ENCODE measurements around the gene BEND5.
A peak's percentile ranks its signal among the peaks of the same experiment; 100 is the strongest.

The BEND5 gene

GRCh38 chr1:48718116-48718630 lies 58.5 kb downstream of the BEND5 start:
- DNase-seq, result no peak

GRCh38 chr1:48717082-48717481 lies 59.6 kb downstream of the BEND5 start:
- DNase-seq, result no peak

DNA sequence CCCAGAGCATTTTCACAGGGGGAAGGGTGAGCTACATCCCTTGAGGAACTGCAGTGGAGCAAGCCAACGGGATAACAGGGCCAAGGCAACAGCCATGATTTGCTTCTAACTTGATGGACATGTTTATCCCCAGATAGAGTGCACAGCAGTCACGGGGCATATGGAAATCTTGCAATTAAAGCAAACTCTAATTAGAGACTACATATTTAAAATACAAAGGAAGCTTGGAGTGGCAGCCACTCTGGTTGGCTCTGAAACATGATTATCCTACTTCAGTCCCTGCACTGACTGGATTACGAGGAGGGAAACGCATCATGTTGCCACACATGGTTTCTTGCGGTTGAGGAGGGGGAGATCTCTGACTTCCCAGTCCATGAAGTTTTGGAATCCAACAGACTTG lies 60.8 kb downstream of the BEND5 start:
- no peak for DNase-seq

DNA sequence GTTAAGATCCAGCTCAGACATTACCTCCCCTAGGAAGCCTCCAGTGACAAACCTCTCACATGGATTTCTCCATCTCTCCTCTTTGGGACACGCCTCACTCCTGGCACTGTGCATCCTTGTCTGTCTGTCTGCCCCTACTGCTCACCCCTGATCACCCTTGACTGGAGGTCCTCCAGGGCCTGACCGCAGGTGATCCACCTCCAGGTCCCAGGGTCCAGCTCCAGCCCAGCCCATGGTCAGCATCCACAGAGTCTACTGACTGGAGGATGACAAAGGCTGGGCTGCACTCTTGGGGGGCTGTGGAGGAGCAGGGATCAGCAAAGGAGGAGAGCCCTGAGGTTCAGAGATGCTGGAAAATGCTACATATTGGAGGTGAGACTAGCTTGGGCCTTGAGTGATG lies 65.8 kb downstream of the BEND5 start:
- no peak for DNase-seq

GRCh38 chr1:48710318-48710717 lies 66.4 kb downstream of the BEND5 start:
- DNase-seq, result no peak

GRCh38 chr1:48704736-48705135 lies 72.0 kb downstream of the BEND5 start:
- no peak for DNase-seq

- no peak for DNase-seq
These were observed 75.2 kb downstream of the BEND5 start for GRCh38 chr1:48701445-48701844.

- peak; percentile 80 for DNase-seq
These were observed 79.5 kb downstream of the BEND5 start for GRCh38 chr1:48697066-48697707.

DNA sequence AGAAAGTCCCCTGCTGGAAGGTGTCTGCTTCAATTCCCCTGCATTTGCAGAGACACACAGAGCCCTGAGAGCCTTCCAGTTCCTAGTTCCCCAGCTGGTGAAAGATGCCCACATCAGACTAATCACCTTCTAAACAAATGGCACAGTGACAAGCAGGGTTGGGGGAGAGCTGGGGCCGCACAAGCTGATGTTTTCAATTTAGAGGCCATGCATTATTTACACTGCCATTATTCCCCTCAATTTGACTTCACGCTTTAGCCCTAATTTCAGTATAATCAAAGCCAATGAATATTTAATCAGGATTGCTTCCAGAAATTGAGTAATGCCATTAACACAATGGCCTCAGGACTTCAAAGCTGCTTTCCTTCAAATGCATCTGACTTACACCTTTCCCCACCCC lies 81.5 kb downstream of the BEND5 start:
- DNase-seq, result no peak

GRCh38 chr1:48693674-48694320 lies 82.9 kb downstream of the BEND5 start:
- DNase-seq, result no peak

DNA sequence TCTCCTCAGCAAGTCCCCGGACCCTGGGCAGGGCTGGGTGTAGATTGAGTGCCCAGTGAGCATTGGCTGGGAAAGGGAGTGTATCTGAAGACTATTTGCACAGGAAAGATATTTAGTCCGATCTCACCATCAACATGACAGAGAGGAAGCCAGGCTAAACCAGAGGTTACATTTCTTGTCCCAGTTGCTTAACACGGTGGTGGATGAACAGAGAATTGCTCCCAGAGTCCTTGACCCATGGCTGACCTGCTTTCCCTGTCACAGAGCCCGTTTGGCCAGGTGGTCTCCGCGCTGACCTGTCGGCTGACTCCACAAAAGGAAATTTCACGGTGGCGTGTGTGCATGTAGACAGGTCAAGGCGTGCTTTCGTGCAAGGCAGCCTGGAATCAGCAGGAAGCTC lies 83.5 kb downstream of the BEND5 start:
- DNase-seq, result no peak

- no peak for DNase-seq
These were observed 84.5 kb downstream of the BEND5 start for GRCh38 chr1:48692235-48692634.

DNA sequence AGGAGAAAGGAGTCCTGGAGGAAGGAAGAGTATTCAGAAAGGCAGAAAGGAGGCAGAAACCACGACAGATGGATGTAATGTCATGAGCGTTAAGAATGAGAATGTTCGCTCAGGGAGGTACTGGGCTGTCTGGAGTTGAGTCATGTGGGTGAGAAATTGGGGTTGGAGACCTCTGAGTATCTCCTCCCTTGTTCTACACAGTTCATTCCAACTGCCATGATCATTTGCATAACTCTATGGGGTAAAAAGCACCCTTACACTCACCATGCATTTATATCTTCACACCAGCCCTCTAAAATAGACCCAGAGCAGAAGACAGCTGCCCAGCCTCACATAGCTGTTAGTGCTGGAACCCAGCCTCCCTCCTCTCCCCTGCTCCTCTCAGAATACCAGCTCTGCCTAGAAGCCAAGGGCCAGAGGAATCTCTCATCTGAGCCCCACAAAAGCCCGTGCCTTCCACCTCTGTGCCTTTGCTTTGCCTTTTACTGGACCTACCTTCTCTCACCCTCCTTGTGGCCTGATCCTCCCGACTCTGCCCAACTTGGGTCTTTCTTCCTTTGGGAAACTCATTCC lies 85.2 kb downstream of the BEND5 start:
- no peak for DNase-seq

DNA sequence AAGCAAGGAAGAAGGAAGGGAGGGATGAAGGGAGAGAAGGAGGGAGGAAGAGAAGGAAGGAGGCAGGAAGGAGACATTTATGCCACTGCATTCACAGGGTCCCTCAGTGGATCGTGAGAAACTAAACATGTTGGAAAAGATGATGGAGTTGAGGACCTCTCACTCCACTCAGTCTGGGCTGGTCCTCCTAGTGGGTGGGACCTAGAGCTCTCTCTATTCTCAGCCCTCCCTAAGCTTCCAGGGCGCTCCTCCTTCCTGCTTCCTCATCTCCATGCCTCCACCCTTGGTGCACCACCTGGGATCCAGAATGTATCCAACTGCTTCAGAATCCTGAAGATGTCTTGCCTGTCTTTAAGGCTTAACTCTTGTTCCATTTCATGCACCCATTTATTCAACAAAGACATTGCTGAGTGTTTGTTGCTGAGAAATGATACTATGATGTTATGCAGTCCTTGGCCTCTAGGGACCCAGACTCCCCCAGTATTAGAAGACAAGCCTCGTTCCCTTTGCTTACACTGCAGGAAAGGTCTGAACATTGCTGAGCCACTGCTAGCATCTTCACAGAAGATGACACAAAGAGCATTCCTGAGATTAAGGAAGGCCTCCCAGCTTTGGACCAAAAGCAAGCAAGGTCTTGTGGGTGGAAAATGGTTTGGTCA lies 88.5 kb downstream of the BEND5 start:
- DNase-seq, result peak; percentile 21

- peak; percentile 50 for DNase-seq
These were observed 89.2 kb downstream of the BEND5 start for GRCh38 chr1:48687282-48688045.

DNA sequence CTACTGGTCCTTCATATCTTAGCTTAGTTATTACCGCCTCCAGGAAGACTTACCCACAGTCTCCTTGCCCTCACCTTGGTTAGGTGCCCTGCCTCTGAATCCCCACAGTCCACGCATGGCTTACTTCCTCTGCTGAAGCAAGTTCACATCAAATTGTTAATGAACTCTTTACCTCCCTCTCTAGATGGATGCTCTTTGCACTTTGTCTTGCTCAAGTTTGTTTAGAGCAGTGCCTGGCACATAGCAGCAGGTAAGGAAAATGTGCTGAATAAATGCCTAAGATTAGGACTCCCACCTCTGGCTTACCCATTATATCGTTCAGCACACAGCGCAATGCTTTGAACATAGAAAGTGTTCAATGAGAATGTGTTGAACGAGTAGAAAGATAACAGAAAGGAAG lies 90.5 kb downstream of the BEND5 start:
- no peak for DNase-seq

DNA sequence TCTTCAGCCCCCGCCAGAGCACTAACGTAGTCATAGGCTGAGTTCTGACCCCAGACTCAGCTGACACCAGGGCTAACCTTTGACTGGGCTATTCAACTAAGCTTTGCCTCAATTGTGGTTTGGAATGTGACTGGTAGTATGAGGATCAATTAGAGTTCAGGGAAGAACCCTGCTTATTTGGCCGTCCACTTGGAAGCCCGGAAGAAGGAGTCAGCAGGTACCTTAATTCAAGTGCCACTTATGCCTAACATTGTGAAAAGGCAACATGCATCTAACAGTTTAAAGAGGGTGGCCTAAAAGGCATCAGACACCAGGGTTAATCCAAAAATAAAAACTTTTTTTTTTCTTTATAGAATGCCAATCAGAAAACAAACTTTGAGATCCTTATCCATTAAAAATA lies 92.3 kb downstream of the BEND5 start:
- DNase-seq, result no peak

GRCh38 chr1:48683839-48684238 lies 92.9 kb downstream of the BEND5 start:
- no peak for DNase-seq

DNA sequence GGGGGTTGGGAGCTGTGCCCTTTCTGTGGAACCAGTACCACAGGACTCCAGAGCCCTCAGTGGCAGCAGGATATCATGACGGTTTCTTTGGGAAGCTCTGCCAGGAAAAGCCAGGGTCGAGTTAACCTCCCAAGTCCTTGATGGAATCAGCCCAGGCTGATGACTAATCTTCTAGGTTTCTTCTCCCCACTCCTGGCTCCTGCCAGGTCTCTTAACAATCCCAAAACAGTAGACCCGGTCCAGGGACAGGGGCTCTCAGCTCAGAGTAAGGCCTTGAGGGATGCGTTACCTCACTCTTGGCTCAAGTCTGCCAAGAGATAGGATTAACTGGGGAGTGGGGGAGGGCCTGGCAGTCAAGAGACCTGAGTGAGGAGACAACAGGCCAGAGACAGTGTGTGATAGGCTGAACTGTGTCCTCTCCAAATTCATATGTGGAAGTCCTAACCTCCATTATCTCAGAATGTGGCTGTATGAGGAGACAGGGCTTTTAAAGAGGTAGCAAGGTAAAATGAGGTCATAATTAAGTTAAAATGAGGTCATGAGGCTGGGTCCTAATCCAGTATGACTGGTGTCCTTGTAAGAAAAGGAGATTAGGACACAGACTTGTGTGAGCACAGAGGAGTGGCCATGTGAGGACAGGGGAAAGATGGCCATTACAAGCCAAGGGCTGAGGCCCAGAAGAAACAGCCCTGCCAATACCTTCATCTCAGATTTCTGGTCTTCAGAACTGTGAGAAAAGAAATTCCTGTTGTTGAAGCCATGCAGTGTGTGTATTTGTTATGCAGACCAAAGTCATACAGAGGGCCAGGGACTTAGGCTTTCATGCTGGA lies 95.0 kb downstream of the BEND5 start:
- DNase-seq, result no peak

DNA sequence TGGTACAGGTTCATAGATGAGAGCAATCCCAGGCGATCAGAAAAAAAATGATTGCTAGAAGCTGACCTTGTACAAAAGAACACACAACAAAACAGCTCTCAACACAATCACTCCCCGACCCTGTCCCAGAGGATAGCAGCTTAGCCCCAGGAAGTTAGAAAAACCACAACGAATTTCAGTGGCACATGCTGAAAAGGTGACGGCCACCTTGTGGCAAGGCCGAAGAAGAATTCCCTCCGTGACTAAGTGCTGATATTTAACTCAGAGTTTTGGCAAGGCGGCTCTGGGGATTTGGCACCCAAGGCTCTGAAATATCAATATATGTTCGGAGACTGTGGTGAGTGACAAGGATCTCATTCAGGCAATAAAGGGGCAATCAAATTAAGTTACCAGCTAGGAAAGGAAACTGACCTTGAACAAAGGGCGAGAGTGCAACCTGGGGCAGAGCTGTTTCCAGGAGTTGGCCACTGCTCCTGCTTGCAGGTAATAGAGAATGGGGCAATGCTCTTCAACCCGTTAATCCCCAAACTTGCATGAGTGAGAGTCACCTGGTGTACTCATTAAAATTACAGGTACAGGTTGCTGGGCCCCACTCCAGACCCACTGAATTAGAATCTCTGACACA lies 96.2 kb downstream of the BEND5 start:
- DNase-seq, result no peak

GRCh38 chr1:48679859-48680258 lies 96.8 kb downstream of the BEND5 start:
- no peak for DNase-seq

Measured in retina (tissue), 1 donor.